Ishikawa (cell line): ENCODE data around the gene KCNF1.

Experiments
- EP300 ChIP-seq: IDR thresholded peaks from 2 replicates; pipeline ENCODE4 v1.6.1; 2012; ENCODE audit warnings: borderline replicate concordance
- NFIC ChIP-seq: IDR thresholded peaks from 2 replicates; pipeline ENCODE4 v1.6.1; 2012
- TEAD4 ChIP-seq: IDR thresholded peaks from 2 replicates; pipeline ENCODE4 v1.6.1; 2012
- TF ChIP-seq, protein P1 (sequence below): IDR thresholded peaks from 2 replicates; pipeline ENCODE4 v1.6.1; 2012
- TF ChIP-seq, protein P2 (sequence below): IDR thresholded peaks from 2 replicates; pipeline ENCODE4 v1.6.1; 2012

DNA sequence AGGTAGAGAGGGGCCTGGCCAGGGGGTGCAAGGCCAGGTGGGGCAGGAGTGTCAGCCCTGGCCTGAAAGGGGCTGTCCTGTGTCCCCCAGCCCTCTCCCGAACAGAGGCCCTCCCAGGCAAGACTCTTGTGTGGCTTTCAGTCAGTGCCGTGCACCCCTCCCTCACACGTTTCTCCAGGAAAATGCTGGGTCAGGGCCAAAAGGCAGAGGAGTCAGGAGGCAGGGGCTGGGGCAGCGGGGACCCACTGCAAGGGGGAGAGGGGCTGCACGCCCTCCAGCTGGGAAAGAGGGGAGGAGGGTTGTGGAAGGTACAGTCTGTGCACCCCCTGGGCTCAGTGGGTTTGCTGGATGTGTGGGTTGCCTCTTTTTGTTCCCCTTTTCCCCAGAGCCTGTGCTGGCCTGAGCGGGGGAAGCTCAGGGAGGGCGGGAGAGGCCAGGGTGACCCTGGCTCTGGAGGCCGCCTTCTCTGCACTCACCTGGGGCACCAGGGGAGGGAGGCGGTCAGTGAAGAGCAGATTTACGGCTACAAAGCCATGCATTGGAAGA lies 4.1 kb downstream of the KCNF1 start:
- TF ChIP-seq EP300 (no peak), TEAD4 (no peak), NFIC (no peak)
- TF ChIP-seq, protein P1, sequence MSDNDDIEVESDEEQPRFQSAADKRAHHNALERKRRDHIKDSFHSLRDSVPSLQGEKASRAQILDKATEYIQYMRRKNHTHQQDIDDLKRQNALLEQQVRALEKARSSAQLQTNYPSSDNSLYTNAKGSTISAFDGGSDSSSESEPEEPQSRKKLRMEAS, result no peak
- TF ChIP-seq, protein P2, sequence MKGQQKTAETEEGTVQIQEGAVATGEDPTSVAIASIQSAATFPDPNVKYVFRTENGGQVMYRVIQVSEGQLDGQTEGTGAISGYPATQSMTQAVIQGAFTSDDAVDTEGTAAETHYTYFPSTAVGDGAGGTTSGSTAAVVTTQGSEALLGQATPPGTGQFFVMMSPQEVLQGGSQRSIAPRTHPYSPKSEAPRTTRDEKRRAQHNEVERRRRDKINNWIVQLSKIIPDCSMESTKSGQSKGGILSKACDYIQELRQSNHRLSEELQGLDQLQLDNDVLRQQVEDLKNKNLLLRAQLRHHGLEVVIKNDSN, result no peak
